Measurements from ENCODE around the gene ARF5.

DNA sequence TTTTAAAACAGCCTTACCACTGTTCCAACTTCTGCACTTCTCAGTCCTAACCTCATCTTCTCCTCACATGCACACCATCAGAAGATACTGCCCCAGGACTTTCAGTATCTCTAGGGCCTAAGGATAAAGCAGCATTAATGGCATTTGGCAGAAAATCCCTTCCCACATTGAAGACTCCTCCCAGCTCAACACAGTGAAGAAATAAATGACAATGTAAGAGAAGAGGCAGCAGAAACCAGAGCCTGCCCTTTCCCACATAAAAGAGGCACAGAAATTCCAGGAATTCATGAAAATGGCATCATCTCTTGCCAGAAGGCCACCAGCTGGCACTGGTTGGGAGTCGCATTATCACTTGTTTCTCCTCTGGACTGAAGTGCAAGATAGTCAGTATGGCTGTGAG lies 6.5 kb upstream of the ARF5 start:
- TF ChIP-seq TARDBP (IDR thresholded peaks at IDR 0.05) (no peak), BHLHE40 (IDR thresholded peaks at IDR 0.05; ENCODE audit: borderline replicate concordance) (no peak), ARNT (IDR thresholded peaks at IDR 0.05) (no peak), FOXM1 (IDR thresholded peaks at IDR 0.05; ENCODE audit: borderline replicate concordance) (no peak), SP1 (IDR thresholded peaks at IDR 0.05) (no peak), CTBP1 (IDR thresholded peaks at IDR 0.05; ENCODE audit: borderline replicate concordance) (no peak), FOXK2 (IDR thresholded peaks at IDR 0.05) (no peak), ELF4 (IDR thresholded peaks at IDR 0.05) (no peak)

Measured in HEK293T (cell line).